GM20431 (cell line): Measurements from ENCODE around the gene PHF12.

Source experiments
- in situ Hi-C: fragments of 300-500 bp; cut with MseI, MboI; formaldehyde crosslinking; loops from one replicate; pipeline ENCODE4 v1.15.0; 2020; ENCODE audit warnings: low sequenced_read_pairs; ENCODE audit not compliant: unreplicated experiment

The PHF12 gene

DNA sequence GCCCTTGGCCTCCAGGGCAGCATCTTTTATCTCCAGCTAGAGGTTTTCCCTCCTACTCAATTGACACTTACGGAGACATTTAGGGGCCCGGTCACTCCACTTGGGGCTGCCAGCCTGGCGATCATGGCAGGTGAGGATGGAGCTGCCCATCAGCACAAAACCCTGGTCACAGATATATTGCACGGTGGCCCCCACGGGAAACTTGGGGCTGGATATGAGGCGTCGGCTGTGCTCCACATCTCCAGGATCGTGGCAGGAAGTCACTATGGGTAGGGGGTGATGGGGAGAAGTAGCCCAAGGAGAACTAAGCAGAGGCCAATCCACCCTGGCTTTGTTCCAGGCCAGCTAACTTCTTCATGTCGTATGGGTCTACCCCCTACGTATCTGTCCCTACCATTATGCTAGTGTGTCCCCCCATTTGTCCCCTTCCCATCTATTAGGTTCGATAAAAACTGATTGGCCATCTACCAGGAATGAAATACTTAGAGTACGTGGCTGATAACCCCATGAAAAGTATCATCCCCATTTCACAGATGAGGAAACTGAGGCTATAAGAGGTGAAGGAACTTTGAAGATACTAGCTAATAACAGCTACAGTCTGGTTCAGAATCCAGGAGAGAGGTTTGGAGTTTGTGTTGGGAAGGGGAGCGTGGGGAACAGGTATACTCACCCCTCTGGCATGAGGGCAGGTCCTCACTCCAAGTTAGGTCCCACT lies 6.1 kb upstream of the PHF12 start:
- in situ Hi-C loops = no loop called here

DNA sequence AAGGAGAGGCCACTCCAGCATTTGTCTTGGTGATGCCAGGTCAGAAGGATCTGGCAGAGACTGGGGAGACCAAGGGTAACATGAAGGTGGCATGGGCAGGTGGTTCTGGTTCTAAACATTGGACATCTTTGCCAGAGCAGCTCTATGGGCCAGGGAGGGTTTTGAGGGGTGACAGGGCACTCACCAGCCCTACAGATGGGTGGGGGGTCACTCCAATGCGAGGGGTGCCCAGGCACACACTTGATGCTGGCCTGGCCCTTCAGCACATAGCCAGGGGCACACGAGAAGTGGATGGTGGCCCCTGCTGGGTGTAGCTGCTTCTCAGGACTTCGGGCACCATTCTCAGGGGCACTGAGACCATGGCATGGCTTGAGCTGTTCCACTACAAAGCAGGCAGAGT lies 5.5 kb upstream of the PHF12 start:
- in situ Hi-C loops = no loop called here

DNA sequence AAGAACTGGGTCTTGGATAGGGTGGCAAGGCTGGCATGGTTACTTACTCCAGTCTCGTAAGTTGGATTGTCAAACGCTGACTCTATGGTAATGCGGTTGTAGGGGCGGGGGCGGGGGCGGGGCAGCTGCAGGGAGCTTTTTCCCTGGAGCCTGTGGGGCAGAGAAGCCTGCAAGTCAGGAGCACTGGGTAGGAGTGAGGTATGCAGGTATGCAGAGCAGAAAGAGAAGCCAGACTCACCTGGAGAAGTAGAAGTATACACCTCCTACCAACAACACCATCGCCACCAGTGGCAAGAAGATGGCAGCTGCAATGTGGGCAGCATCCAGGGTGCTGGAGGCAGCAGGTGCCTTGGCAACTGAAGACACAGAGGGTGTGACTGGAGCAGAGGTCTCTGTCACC lies 4.8 kb upstream of the PHF12 start:
- in situ Hi-C loops = no loop called here

DNA sequence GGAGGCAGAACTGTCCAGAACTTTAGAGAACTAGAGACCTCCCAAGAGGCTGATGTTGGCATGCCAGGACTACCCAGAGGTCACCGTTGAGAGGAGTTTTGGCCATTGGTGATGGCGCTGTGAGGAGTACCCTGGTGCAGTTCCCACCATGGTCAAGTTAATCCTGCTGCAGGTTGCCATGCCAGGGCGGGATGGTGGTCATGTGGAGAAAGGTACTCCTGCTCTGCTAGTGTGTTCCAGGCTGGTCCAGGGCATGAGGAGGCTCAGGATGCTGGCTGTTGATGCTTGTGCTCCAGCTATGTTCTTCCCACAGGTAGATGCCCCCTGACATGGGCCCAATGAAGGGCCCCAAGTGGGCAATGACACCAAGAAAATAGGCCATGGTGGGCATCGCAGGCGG lies 4.1 kb upstream of the PHF12 start:
- in situ Hi-C loops = no loop called here

DNA sequence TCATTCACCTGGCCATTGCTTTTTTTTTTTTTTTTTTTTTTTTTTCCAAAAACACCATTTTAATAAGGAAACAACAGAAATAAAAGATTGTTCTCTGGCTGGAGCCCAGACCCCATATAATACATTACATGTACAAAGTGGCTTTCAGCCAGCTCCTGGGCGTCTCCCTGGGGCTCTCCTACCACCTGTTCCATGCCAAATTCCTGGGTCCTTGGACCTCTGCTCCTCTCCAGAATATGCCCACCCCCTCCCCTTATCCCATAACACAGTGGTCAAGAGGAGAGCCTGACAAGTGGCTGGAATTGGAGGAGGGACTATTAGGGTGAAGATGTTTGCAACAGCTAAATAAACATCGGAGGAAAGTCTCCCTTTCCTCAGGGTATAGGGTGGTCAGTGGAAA lies 3.6 kb upstream of the PHF12 start:
- in situ Hi-C loops = no loop called here

DNA sequence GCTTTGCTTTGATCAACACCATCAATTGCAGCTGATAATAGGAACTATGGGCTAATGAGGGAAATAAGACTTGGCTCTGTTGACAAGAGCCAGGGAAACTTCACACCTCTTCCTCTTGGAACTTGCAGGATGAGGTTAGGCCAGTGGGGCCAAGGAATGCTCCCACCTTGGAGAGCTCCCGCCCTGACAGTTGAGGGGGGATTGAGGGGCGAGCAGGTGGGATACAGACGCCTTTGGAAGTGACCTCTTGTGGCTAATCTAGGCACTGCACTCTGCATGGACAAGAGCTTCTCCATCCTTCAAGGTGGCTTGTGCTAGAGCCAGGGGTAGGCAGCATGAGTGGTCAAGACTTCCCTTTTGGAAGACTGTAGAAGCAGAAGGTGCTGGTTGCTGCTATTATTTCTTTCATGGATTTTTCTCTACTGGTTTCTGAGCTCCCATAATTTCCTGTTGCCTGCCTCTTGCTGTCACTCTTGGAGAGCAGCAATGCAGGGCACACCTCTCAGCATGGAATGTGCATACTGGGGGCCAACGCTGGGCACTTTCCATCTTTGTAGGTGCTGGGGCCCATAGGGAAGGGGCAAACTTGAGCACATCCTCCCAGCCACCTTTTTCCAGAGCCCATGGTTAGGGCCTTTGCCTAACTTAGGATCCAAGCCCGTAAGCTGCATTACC lies 2.3 kb upstream of the PHF12 start:
- in situ Hi-C loops = no loop called here

DNA sequence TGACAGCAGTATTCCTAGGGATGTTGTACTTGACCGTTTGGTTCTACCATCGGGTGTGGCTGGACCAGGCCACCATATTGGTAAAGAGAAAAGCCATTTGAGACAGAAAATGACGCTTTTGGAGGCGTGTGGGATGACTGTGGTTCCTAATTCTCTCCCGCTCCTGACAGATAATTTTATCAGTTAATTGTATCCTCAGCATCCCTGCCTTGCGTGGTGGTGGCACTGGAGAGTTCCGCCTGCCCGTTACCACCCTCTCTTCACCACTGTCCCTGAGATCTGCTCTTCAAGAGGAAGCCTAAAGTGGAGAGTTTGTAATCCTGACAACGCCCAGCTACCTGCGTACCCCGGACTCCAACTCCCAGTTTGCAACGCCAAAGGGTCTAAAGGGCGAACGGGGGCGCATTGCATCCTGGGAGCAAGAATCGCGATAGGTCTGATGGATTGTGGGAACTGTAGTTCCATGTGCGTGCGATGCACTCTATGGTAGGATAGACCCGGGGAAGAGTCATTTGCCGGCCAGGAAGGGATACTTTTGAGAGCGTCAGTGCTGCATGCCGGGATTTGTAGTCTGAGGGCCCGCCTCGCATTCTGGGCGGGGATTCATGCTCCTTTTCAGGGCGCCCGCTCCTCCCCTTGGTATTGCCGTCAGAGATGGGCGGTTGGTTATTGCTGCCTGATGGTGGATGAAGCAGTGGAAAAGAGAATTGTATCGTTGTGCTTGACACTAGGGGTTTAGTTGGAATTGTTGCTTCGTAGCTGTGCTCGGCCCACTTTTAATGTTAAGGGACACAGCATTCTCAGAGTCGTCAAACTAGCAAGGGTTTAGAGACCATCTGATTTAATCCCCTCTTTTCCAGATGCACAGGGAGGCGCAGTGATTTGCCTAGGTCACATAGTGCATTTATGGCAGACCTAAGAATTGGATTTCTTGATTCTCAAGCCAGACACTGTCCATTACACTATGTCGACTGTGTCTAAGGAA lies 965 bp upstream of the PHF12 start:
- in situ Hi-C loops = no loop called here

DNA sequence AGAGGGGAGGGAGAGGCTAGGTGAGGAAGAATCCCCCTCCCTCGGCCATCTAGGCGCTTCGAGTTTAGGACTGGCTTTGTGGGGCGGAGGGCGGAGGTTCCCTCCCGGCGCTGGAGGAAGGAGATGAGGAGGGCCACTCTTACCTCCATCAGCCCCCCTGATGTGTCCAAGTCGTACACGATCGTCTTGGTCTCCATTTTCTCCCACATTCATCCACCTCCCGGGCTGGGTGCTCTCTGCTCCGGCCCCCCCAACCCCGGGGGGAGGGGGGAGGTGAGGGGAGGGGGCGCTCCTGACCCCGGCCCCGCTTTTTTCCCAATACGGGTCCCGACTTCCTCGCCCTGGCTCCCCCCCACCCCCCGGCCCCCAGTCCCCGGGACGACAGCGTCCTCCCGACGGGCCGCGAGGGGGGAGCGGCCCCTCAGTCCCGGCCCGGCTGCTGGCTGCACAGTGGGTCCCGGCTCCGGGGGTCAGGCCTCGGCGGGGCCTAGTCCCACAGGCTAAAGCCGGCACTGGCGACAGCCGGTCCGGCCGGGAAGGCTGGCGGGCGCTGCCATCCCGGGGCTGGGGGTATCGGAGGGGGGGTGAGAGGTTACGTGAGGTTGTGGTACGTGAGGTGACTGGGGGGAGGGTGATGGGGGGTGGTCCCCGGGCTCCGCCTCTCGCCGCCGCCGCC lies 428 bp downstream of the PHF12 start:
- in situ Hi-C loops = no loop called here

DNA sequence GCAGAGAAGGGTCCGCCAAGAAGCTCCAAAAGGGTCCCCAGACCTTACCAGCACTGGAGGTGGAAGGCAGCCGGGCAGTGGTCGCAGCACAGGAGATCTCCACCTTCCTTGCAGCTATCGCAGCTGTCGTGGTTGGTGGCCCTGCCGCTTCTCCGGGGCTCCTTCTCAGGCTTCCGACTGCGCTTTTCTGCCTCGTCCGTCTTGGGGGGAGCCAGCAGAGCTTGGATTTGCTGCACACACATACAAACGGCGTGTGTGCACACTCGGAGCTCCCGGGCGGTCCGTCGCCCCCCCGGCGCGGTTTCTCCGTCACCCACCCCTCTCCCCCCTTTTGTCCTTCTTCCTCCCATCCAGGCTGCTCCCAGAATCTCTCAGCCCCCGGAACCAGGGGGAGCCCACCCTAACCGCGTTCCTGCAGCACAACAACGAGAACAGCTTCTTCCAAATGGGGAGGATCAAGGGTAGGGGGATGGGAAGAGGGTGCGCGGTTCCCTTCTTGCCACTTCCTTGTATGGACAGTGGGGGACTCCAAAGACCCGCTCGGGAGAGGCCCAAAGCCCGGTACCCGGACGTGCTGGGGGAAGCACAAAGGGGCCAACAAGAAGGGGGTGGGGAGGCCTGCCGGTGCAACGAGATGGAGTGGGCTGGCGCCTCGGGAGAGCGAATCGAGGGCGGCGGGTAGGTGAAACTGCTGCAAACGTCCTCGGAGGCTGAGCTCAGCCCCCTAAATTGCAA lies 1.1 kb downstream of the PHF12 start:
- in situ Hi-C loops = no loop called here

DNA sequence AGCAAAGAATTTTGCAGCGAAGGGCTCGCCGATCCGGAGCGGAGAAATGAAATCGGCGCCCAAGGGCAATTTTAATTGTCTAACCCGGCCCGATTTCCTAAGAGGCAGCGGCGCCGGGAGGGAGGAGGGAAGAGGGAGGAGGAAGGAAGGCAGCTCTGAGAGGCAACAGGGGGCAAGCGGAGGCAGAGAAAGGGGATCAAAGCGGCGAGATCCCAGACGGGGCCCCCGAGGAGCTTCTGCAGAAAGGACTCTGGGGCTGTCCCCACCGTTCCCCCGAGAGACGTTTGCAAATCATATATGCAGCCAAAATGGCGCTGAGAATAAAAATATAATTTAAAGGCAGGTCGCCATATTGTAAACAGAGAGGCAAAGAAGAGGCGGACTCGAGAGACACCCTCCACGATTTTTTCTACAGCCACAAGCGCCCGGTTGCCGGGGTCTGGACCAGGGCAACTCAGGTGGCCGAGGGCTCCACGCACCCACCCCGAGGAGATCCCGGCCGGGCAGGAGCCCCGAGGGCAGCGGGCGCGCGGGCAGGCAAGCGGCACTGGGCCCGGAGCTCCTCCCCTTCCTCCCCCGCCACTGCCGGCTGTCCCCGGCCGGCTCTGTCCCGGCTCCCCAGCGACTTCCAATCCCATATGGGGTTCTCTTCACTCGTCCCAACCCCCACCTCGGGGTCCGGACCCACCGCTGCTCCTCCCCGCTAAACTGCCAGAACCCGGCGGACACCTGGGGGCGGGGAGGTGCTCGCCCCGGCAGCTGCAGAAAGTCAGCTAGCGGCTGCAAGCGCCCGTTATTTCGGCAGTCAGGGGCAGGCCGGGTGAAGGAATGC lies 1.9 kb downstream of the PHF12 start:
- in situ Hi-C loops = no loop called here

DNA sequence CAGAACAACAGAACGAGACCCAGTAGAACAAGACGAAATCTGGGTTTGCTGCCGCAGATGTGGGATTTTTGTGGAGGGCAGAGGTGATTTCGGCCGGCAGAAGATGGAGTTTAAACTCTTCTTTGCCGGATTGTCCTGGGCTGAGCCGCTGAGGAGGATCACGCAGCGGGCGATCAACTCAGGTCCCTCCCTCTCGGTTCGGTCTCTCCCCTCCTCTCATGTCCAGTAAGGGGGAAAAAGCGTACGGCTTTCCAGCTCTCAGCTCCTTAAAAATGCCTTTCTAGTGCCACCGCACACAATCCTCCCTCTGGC lies 2.5 kb downstream of the PHF12 start:
- in situ Hi-C loops = no loop called here

DNA sequence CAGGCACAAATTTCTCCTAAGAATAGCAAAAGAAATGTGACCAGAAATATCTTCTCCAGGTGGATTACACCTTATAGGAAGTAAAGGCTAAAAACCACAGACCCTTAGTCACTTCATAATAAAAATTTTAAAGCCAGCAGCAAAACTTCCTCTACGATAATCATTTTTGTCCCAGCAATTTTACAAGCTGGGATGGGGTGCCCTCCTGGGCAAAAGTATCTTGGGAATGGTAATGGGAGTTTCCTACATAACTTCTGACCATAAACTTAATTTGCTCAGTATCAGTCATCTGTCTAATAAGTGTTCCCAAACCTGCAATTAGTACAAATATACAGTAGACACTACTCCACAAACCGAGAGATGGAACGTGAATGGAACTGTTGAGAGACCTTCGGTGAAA lies 3.0 kb downstream of the PHF12 start:
- in situ Hi-C loops = no loop called here

DNA sequence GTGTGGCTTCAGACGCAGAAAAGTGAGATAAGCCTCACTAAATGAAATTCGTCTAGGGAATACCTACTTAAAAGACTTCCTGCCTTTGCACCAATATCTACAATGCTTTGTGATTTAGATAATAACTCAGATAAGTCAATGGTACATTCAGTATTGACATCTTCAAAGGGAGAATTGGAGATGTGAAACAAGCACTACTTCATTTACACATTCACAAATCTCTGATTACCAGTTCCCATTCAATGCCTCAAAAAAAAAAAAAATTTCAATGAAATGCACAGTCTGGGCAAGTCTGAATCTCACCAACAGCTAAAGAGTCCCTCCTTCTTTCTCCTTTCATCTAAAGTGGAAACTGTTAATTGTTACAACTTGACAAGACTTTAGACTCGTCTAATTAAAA lies 3.7 kb downstream of the PHF12 start:
- in situ Hi-C loops = no loop called here

DNA sequence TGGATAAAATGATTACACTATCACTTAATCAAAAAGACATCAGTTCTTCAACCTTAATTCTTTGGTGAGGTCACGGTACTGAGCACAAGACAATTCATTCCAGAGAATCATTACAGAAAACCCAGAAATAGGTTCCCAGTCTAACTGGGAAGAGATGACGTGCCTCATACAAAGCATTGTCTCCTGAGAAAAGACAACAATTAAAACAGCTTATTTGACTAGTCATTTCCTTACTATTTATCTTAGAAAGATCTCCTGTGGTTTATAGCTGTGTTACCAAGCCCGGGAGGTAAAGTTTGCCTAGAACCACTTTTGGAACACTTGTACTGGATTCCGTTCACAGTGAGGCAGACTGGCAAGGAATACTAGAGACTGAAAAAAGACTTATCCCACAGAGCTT lies 5.1 kb downstream of the PHF12 start:
- in situ Hi-C loops = no loop called here

DNA sequence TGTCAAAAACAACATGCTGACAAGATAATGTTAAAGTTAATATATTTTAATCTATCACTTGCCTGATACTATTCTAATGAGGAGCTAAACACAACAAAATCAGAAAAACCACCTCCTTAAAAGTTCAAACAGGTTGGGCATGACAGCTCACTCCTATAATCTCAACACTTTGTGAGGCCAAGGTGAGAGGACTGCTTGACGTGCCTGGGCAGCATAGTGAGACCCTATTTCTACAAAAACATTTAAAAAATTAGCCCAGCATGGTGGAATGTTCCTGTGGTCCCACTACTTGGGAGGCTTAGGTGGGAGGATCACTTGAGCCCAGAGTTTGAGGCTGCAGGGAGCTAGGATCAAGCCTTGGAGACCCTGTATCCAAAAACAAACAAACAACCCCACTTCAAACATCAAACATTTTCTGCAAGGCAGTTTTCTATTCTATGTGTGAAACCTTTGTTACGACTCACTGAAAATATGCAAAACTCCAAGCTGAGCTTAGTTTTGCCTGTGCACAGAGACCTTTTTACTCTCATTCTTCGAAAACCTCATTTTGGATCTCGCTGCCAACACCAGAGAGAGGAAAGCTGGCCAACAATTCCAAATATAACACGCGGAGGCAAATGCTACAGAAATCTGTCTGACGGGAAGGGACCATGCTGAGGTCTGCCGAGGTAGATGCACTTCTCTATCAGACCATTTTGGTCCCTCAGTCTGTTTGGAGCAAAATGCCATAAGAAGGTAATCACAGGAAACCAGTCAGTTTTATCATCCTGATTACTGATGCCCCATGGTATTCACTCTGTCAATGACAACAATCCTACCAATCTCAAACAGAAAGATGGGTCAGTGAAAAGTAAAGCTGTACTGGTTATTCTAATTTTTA lies 6.2 kb downstream of the PHF12 start:
- in situ Hi-C loops = no loop called here

DNA sequence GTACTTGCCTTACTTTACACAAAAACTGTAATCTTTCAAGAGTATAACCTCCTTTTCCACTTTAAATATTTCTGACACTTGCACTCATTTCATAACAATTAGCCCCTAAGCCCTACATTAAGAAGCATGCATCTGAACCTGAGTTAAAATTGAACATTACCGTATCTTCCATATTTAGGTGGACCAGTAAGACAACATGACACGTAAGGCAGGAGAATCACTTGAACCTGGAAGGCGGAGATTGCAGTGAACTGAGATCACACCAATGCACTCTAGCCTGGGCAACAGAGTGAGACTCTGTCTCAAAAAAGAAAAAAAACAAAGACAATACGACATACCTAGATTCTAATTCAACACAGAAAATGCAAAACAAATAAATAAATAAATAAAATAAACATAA lies 7.0 kb downstream of the PHF12 start:
- in situ Hi-C loops = no loop called here

DNA sequence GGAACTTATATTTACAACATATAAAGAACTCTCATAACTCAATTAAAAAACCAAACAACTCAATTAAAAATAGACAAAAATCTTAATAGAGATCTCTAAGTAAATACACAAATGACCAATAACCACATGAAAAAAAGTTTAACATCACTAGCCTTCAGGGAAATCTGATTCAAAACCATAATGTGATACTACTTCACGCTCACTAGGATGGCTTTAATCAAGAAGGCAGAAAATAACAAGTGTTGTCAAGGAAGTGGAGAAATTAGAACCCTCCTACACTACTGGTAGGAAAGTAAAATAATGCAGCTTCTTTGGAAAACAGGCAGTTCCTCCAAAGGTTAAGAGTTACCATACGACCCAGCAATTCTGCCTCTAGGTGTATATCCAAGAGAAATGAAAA lies 8.4 kb downstream of the PHF12 start:
- in situ Hi-C loops = no loop called here

DNA sequence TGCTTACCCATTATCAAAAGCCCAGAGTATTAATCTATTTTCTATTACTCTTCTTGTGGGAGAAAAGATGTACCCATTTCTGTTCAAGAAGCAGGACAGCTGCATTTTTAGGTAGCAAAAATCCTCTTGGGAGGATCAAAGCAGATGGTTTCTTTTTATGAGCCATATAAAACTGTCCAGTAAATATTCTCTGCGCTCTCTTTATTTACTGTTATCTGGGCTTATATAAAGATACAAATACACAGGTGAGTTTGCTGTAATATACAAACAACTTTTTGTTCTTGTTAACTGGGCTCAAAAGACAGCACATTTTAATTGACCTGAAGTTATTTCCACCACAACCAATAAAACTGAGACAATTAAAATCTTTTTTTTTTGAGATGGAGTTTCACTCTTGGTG lies 10.1 kb downstream of the PHF12 start:
- in situ Hi-C loops = no loop called here
